ENCODE results near the gene CSF1. TPM values are rescaled to one million over a fixed set of nuclear protein-coding genes. Genes with fewer than 3 reads are reported as not detected.

CSF1 gene
- total and polyA plus RNA-seq, 2 of the 13 experiments (the other 11 are each of a cell fraction or from before 2014, with no cell fraction given) = 4.6 to 13.3 TPM

GRCh38 chr1:109882288-109883245, 28.1 kb upstream of the CSF1 start (continued):
- TF ChIP-seq TOE1 (CRISPR knock-in tag; IDR thresholded peaks at IDR 0.05) (no peak), MEIS2 (CRISPR knock-in tag; IDR thresholded peaks at IDR 0.05) (peak; percentile 83), GLMP (CRISPR knock-in tag; IDR thresholded peaks at IDR 0.05; ENCODE audit: borderline replicate concordance) (no peak), ZNF235 (CRISPR knock-in tag; IDR thresholded peaks at IDR 0.05; ENCODE audit: borderline replicate concordance) (no peak), ARID5B (CRISPR knock-in tag; IDR thresholded peaks at IDR 0.05) (peak; percentile 71), ZNF431 (CRISPR knock-in tag; IDR thresholded peaks at IDR 0.05; ENCODE audit: borderline replicate concordance, low read depth) (no peak; the same call in 1 of the 2 replicates), ZNF577 (CRISPR knock-in tag; IDR thresholded peaks at IDR 0.05; ENCODE audit: borderline replicate concordance, low read depth) (no peak), NFATC3 (CRISPR knock-in tag; IDR thresholded peaks at IDR 0.05) (no peak), RBM22 (optimal IDR thresholded peaks at IDR 0.05; ENCODE audit: low read length) (no peak), BORCS8-MEF2B (CRISPR knock-in tag; IDR thresholded peaks at IDR 0.05) (0 out of 2 replicates have a peak, but pooled peaks have one; percentile 38), MED13 (CRISPR knock-in tag; IDR thresholded peaks at IDR 0.05) (peak; percentile 73; the same call in 1 of the 2 replicates), IKZF5 (CRISPR knock-in tag; IDR thresholded peaks at IDR 0.05) (peak; percentile 71), KLF11 (CRISPR knock-in tag; IDR thresholded peaks at IDR 0.05) (no peak), NPAS2 (CRISPR knock-in tag; IDR thresholded peaks at IDR 0.05; ENCODE audit: borderline replicate concordance) (no peak), ZBTB44 (CRISPR knock-in tag; IDR thresholded peaks at IDR 0.05) (no peak), ZNF12 (CRISPR knock-in tag; IDR thresholded peaks at IDR 0.05) (peak; percentile 33; the same call in 1 of the 2 replicates), EEA1 (CRISPR knock-in tag; IDR thresholded peaks at IDR 0.05; ENCODE audit: borderline replicate concordance) (no peak), KLF12 (CRISPR knock-in tag; IDR thresholded peaks at IDR 0.05; ENCODE audit: borderline replicate concordance) (peak; percentile 70; the same call in 1 of the 2 replicates), ARNT2 (CRISPR knock-in tag; IDR thresholded peaks at IDR 0.05; ENCODE audit: low read depth) (no peak)
- TF ChIP-seq, protein P1, sequence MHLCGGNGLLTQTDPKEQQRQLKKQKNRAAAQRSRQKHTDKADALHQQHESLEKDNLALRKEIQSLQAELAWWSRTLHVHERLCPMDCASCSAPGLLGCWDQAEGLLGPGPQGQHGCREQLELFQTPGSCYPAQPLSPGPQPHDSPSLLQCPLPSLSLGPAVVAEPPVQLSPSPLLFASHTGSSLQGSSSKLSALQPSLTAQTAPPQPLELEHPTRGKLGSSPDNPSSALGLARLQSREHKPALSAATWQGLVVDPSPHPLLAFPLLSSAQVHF (CRISPR knock-in tag; IDR thresholded peaks at IDR 0.05) = no peak

Data from HepG2 (cell line).